Mucosa of rectum (tissue), 2 donors: Measurements from ENCODE around the gene DUSP3.
"Not testable (repeated sequence)": the region's sequence is repeated elsewhere in the genome, so short reads cannot be mapped to it uniquely, and the experiment has no call there.

Experiments used
- H3K27ac ChIP-seq, 2 donors: one replicate each; pipeline ENCODE4 v1.7.0; 2013; ENCODE audit warnings: inconsistent platforms in 2 of 2, low read depth in 2 of 2, low read length in 2 of 2
- H3K27me3 ChIP-seq, 2 donors: one replicate each; pipeline ENCODE4 v1.7.0; 2013; ENCODE audit warnings: low read length in 2 of 2; ENCODE audit not compliant: control insufficient read depth in 2 of 2, insufficient read depth in 2 of 2
- H3K36me3 ChIP-seq, 2 donors: one replicate each; pipeline ENCODE4 v1.7.0; 2013; ENCODE audit warnings: low read length in 2 of 2; ENCODE audit not compliant: control insufficient read depth in 2 of 2, insufficient read depth in 2 of 2
- H3K4me1 ChIP-seq, 2 donors: one replicate each; pipeline ENCODE4 v1.7.0; 2013; ENCODE audit warnings: low read length in 2 of 2, mild to moderate bottlenecking in 1 of 2; ENCODE audit not compliant: control insufficient read depth in 2 of 2, insufficient read depth in 2 of 2
- H3K4me3 ChIP-seq, 2 donors: one replicate each; pipeline ENCODE4 v1.7.0; 2013; ENCODE audit warnings: low read length in 2 of 2
- H3K9ac ChIP-seq, 2 donors: one replicate each; pipeline ENCODE4 v1.7.0; 2013; ENCODE audit warnings: low read length in 2 of 2, low read depth in 1 of 2, mild to moderate bottlenecking in 1 of 2
- H3K9me3 ChIP-seq, 2 donors: one replicate each; pipeline ENCODE4 v1.7.0; 2013; ENCODE audit warnings: low read length in 2 of 2; ENCODE audit not compliant: control insufficient read depth in 2 of 2
- donor health status: healthy.
- donor health status: Normal muscosa, but diverticular disease.

DUSP3 gene

GRCh38 chr17:43803758-43804157 lies 25.0 kb upstream of the DUSP3 start:
- Histone ChIP-seq H3K4me1 (no peaks in the 10 kb centered on the region), H3K9me3 (no peaks in the 10 kb centered on the region), H3K27ac (no peak overlapping the region), H3K9ac (no peak overlapping the region), H3K4me3 (no peak overlapping the region), H3K27me3 (no peaks in the 10 kb centered on the region), H3K36me3 (no peaks in the 10 kb centered on the region)

- no peak overlapping the region for H3K9ac ChIP-seq
- no peak overlapping the region for H3K4me3 ChIP-seq
- no peaks in the 10 kb centered on the region for H3K36me3 ChIP-seq
- H3K27me3 ChIP-seq: no peaks in the 10 kb centered on the region
- H3K27ac ChIP-seq: no peak overlapping the region
- H3K9me3 ChIP-seq: no peaks in the 10 kb centered on the region
- no peaks in the 10 kb centered on the region for H3K4me1 ChIP-seq
Measured at GRCh38 chr17:43801844-43802243, 23.1 kb upstream of the DUSP3 start.

GRCh38 chr17:43800736-43801135 lies 22.0 kb upstream of the DUSP3 start:
- Histone ChIP-seq H3K27me3 (no peaks in the 10 kb centered on the region), H3K4me3 (no peak overlapping the region), H3K9me3 (no peaks in the 10 kb centered on the region), H3K27ac (no peak overlapping the region), H3K4me1 (no peaks in the 10 kb centered on the region), H3K9ac (no peak overlapping the region), H3K36me3 (no peaks in the 10 kb centered on the region)

- no peaks in the 10 kb centered on the region for H3K4me1 ChIP-seq
- H3K27me3 ChIP-seq: no peaks in the 10 kb centered on the region
- no peak overlapping the region for H3K4me3 ChIP-seq
- no peaks in the 10 kb centered on the region for H3K9me3 ChIP-seq
- H3K27ac ChIP-seq: no peak overlapping the region
- no peaks in the 10 kb centered on the region for H3K36me3 ChIP-seq
- H3K9ac ChIP-seq: no peak overlapping the region
Measured at GRCh38 chr17:43799047-43799446, 20.3 kb upstream of the DUSP3 start.

- H3K27ac ChIP-seq, H3K9ac ChIP-seq, H3K4me3 ChIP-seq, H3K9me3 ChIP-seq, H3K27me3 ChIP-seq, H3K36me3 ChIP-seq, H3K4me1 ChIP-seq: not testable (repeated sequence)
Measured at GRCh38 chr17:43798024-43798423, 19.2 kb upstream of the DUSP3 start.

- H3K27ac ChIP-seq: not testable (repeated sequence)
Measured at GRCh38 chr17:43792668-43793067, 13.9 kb upstream of the DUSP3 start.

GRCh38 chr17:43791589-43791988 lies 12.8 kb upstream of the DUSP3 start:
- Histone ChIP-seq H3K27ac (no peak overlapping the region), H3K4me1 (no peaks in the 10 kb centered on the region), H3K27me3 (peaks cover 0 to 2% of the 10 kb centered on the region in 2 donors), H3K4me3 (no peak overlapping the region), H3K36me3 (no peaks in the 10 kb centered on the region), H3K9me3 (no peaks in the 10 kb centered on the region), H3K9ac (no peak overlapping the region)

More at GRCh38 chr17:43792668-43793067, 13.9 kb upstream of the DUSP3 start:
- not testable (repeated sequence) for H3K9me3 ChIP-seq, H3K36me3 ChIP-seq, H3K9ac ChIP-seq, H3K4me3 ChIP-seq, H3K27me3 ChIP-seq, H3K4me1 ChIP-seq

GRCh38 chr17:43790311-43790940 lies 11.6 kb upstream of the DUSP3 start:
- H3K27ac ChIP-seq: no peak overlapping the region
- no peak overlapping the region for H3K9ac ChIP-seq
- H3K27me3 ChIP-seq: peaks cover 0 to 2% of the 10 kb centered on the region in 2 donors
- no peaks in the 10 kb centered on the region for H3K36me3 ChIP-seq
- H3K4me1 ChIP-seq: no peaks in the 10 kb centered on the region
- H3K9me3 ChIP-seq: no peaks in the 10 kb centered on the region
- no peak overlapping the region for H3K4me3 ChIP-seq

GRCh38 chr17:43789482-43789881 lies 10.7 kb upstream of the DUSP3 start:
- H3K4me1 ChIP-seq: no peaks in the 10 kb centered on the region
- no peak overlapping the region for H3K9ac ChIP-seq
- no peak overlapping the region for H3K27ac ChIP-seq
- H3K9me3 ChIP-seq: no peaks in the 10 kb centered on the region
- H3K36me3 ChIP-seq: no peaks in the 10 kb centered on the region
- H3K4me3 ChIP-seq: no peak overlapping the region
- H3K27me3 ChIP-seq: peaks cover 0 to 2% of the 10 kb centered on the region in 2 donors

- H3K9ac ChIP-seq: no peak overlapping the region
- H3K36me3 ChIP-seq: no peaks in the 10 kb centered on the region
- no peak overlapping the region for H3K4me3 ChIP-seq
- no peaks in the 10 kb centered on the region for H3K9me3 ChIP-seq
- no peaks in the 10 kb centered on the region for H3K4me1 ChIP-seq
- peaks cover 0 to 2% of the 10 kb centered on the region in 2 donors for H3K27me3 ChIP-seq
- no peak overlapping the region for H3K27ac ChIP-seq
Measured at GRCh38 chr17:43788540-43788939, 9.8 kb upstream of the DUSP3 start.

- Histone ChIP-seq H3K27ac (no peak overlapping the region), H3K36me3 (no peaks in the 10 kb centered on the region), H3K4me3 (no peak overlapping the region), H3K4me1 (no peaks in the 10 kb centered on the region), H3K9ac (no peak overlapping the region), H3K27me3 (peaks cover 3 to 4% of the 10 kb centered on the region in 2 donors), H3K9me3 (no peaks in the 10 kb centered on the region)
Measured at GRCh38 chr17:43787728-43788127, 9.0 kb upstream of the DUSP3 start.
